ENCODE data around the gene ASIC4. TPM values are rescaled to one million over a fixed set of nuclear protein-coding genes. Genes with fewer than 3 reads are reported as not detected.

ASIC4 gene
- total and polyA plus RNA-seq, 9 of the 15 experiments (the other 6 are each of a cell fraction or from before 2014, with no cell fraction given) = 0.07 to 19.2 (median 4.8) TPM

GRCh38 chr2:219498280-219499057 lies 15.8 kb upstream of the ASIC4 start, which contains the start of gene GMPPA (continued):
- TF ChIP-seq IRF1 (CRISPR knock-in tag; IDR thresholded peaks at IDR 0.05; ENCODE audit: borderline replicate concordance) (no peak), MCM2 (IDR thresholded peaks at IDR 0.05; ENCODE audit: low read depth) (no peak), GABPB2 (CRISPR knock-in tag; conservative IDR thresholded peaks at IDR 0.05) (no peak), ZNF407 (IDR thresholded peaks at IDR 0.05; ENCODE audit: low read depth) (no peak), RHOXF2B (CRISPR knock-in tag; conservative IDR thresholded peaks at IDR 0.05) (no peak), FOXJ2 (tag; IDR thresholded peaks at IDR 0.05) (no peak), RFX5 (IDR thresholded peaks at IDR 0.05; ENCODE audit: low read depth, low read length) (no peak), SRSF9 (IDR thresholded peaks at IDR 0.05; ENCODE audit: borderline replicate concordance, low read depth, low read length) (no peak), TBL1XR1 (IDR thresholded peaks at IDR 0.05; ENCODE audit: low read length in 2 of 2) (no peak), SRSF1 (IDR thresholded peaks at IDR 0.05; ENCODE audit: low read depth, low read length) (no peak), SIRT6 (IDR thresholded peaks at IDR 0.05; ENCODE audit: low read depth, low read length) (no peak), FOXA1 (IDR thresholded peaks at IDR 0.05; ENCODE audit: borderline replicate concordance) (no peak), MYNN (IDR thresholded peaks at IDR 0.05) (no peak; the same call in 1 of the 2 replicates), MYNN (CRISPR knock-in tag; IDR thresholded peaks at IDR 0.05) (no peak), KHSRP (IDR thresholded peaks at IDR 0.05) (no peak), DMBX1 (CRISPR knock-in tag; IDR thresholded peaks at IDR 0.05; ENCODE audit: borderline replicate concordance) (no peak), TAF9B (IDR thresholded peaks at IDR 0.05; ENCODE audit: partially characterized antibody) (peak; percentile 52), RBM17 (IDR thresholded peaks at IDR 0.05; ENCODE audit: borderline replicate concordance, low read depth, low read length) (no peak), DIDO1 (tag; IDR thresholded peaks at IDR 0.05; ENCODE audit: low read depth) (no peak), ZNF124 (CRISPR knock-in tag; IDR thresholded peaks at IDR 0.05) (no peak), ZNF140 (CRISPR knock-in tag; IDR thresholded peaks at IDR 0.05) (no peak), SP1 (CRISPR knock-in tag; IDR thresholded peaks at IDR 0.05) (peak; percentile 84)

Measured in K562 (cell line).